ENCODE results near the gene ACOX1.

The ACOX1 gene

GRCh38 chr17:75906143-75906884, 72.7 kb downstream of the ACOX1 start:
- no peak overlapping the region for H3K4me2 ChIP-seq
- no peak overlapping the region for H3K9ac ChIP-seq

GRCh38 chr17:75904749-75905521, 74.0 kb downstream of the ACOX1 start, which contains the start of gene MRPL38:
TSS of gene MRPL38 (minus strand) at chr17:75904884. CDS start at chr17:75904875, 9 bp downstream.
- Histone ChIP-seq H3K27me3 (ENCODE audit: insufficient read depth, low read depth) (no peaks in the 10 kb centered on the region), H3K4me2 (peak within 1 kb of the TSS; percentile 100), H3K27ac (peak within 1 kb of the TSS; percentile 33; the same call in 1 of the 2 replicates), H3K79me2 (ENCODE audit: insufficient read depth, low read depth) (peaks cover 16% of the 10 kb centered on the region), H3K4me3 (IDR thresholded peaks at IDR 0.05; ENCODE audit: insufficient read depth, low read depth, low read length) (no peak within 1 kb of the TSS), H3K4me1 (ENCODE audit: low read depth, poor library complexity, severe bottlenecking) (peaks cover 63% of the 10 kb centered on the region), H3K36me3 (ENCODE audit: insufficient read depth) (peaks cover 7% of the 10 kb centered on the region; the same call in 1 of the 2 replicates), H2AFZ (ENCODE audit: low read depth) (peak within 1 kb of the TSS; percentile 62), H4K20me1 (ENCODE audit: insufficient read depth) (no peaks in the 10 kb centered on the region), H3K9ac (peak within 1 kb of the TSS; percentile 77)
- TF ChIP-seq, protein P1, sequence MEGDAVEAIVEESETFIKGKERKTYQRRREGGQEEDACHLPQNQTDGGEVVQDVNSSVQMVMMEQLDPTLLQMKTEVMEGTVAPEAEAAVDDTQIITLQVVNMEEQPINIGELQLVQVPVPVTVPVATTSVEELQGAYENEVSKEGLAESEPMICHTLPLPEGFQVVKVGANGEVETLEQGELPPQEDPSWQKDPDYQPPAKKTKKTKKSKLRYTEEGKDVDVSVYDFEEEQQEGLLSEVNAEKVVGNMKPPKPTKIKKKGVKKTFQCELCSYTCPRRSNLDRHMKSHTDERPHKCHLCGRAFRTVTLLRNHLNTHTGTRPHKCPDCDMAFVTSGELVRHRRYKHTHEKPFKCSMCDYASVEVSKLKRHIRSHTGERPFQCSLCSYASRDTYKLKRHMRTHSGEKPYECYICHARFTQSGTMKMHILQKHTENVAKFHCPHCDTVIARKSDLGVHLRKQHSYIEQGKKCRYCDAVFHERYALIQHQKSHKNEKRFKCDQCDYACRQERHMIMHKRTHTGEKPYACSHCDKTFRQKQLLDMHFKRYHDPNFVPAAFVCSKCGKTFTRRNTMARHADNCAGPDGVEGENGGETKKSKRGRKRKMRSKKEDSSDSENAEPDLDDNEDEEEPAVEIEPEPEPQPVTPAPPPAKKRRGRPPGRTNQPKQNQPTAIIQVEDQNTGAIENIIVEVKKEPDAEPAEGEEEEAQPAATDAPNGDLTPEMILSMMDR (conservative IDR thresholded peaks at IDR 0.05; ENCODE audit: low read depth, low read length) = peak; percentile 91

More at GRCh38 chr17:75906143-75906884, 72.7 kb downstream of the ACOX1 start:
- peaks cover 76% of the 10 kb centered on the region for H3K4me1 ChIP-seq (ENCODE audit: low read depth, poor library complexity, severe bottlenecking)
- H3K79me2 ChIP-seq (ENCODE audit: insufficient read depth, low read depth) = peaks cover 16% of the 10 kb centered on the region
- TF ChIP-seq, protein P1 (conservative IDR thresholded peaks at IDR 0.05; ENCODE audit: low read depth, low read length) = no peak
- peaks cover 7% of the 10 kb centered on the region; the same call in 1 of the 2 replicates for H3K36me3 ChIP-seq (ENCODE audit: insufficient read depth)
- no peak overlapping the region for H3K27ac ChIP-seq
- H4K20me1 ChIP-seq (ENCODE audit: insufficient read depth) = no peaks in the 10 kb centered on the region
- H3K27me3 ChIP-seq (ENCODE audit: insufficient read depth, low read depth) = no peaks in the 10 kb centered on the region
- H3K4me3 ChIP-seq (IDR thresholded peaks at IDR 0.05; ENCODE audit: insufficient read depth, low read depth, low read length) = no peak overlapping the region
- no peak overlapping the region for H2AFZ ChIP-seq (ENCODE audit: low read depth)

DNA sequence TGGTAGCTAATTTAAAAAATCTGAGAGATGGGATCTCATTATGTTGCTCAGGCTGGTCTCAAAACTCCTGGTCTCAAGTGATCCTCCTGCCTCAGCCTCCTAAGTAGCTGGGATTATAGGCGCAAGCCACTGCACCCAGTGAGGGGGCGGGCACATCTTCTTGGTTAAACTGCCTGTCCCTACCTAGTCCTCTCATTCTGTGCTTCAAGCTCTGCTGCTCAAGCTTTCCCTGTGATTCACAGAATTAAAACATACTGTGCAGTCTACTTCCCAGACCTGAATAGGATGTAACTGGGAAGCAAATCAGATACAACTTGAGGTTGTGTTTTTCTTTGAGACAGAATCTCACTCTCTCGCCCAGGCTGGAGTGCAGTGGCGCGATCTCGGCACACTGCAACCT, 76.6 kb downstream of the ACOX1 start:
- TF ChIP-seq, protein P1 (conservative IDR thresholded peaks at IDR 0.05; ENCODE audit: low read depth, low read length) = no peak
- H3K4me2 ChIP-seq = 0 out of 2 replicates have a peak overlapping the region, but pooled peaks have one; percentile 100
- H3K27me3 ChIP-seq (ENCODE audit: insufficient read depth, low read depth) = no peaks in the 10 kb centered on the region
- H3K79me2 ChIP-seq (ENCODE audit: insufficient read depth, low read depth) = peaks cover 16% of the 10 kb centered on the region
- no peak overlapping the region for H3K4me3 ChIP-seq (IDR thresholded peaks at IDR 0.05; ENCODE audit: insufficient read depth, low read depth, low read length)
- H2AFZ ChIP-seq (ENCODE audit: low read depth) = no peak overlapping the region
- H3K36me3 ChIP-seq (ENCODE audit: insufficient read depth) = peaks cover 7% of the 10 kb centered on the region; the same call in 1 of the 2 replicates
- H3K9ac ChIP-seq = no peak overlapping the region
- H4K20me1 ChIP-seq (ENCODE audit: insufficient read depth) = no peaks in the 10 kb centered on the region
- no peak overlapping the region for H3K27ac ChIP-seq
- H3K4me1 ChIP-seq (ENCODE audit: low read depth, poor library complexity, severe bottlenecking) = peaks cover 39% of the 10 kb centered on the region

DNA sequence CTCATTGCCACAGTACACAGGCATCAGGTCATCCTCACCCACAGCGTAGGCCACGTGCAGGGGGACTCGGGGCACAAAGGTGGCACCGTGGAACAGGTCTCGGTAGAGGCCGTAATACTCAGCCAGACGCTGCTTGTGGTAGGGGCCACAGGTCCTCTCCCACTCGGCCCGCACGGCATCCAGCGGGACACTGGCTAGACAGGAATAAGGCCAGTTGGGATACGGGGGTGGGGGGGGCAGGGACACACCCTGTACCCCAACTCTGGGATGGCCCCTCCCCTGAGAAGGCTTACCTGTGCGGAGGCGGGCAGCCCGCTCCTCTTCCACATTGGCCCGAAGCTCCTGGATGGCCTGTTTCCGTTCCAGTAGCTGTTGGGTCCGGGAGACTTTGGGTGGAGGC, 77.2 kb downstream of the ACOX1 start:
- no peak overlapping the region for H3K4me2 ChIP-seq
- H3K79me2 ChIP-seq (ENCODE audit: insufficient read depth, low read depth) = peaks cover 16% of the 10 kb centered on the region
- H3K27me3 ChIP-seq (ENCODE audit: insufficient read depth, low read depth) = no peaks in the 10 kb centered on the region
- no peak overlapping the region for H2AFZ ChIP-seq (ENCODE audit: low read depth)
- no peaks in the 10 kb centered on the region for H4K20me1 ChIP-seq (ENCODE audit: insufficient read depth)
- H3K4me1 ChIP-seq (ENCODE audit: low read depth, poor library complexity, severe bottlenecking) = peaks cover 38% of the 10 kb centered on the region
- TF ChIP-seq, protein P1 (conservative IDR thresholded peaks at IDR 0.05; ENCODE audit: low read depth, low read length) = no peak
- no peak overlapping the region for H3K4me3 ChIP-seq (IDR thresholded peaks at IDR 0.05; ENCODE audit: insufficient read depth, low read depth, low read length)
- H3K36me3 ChIP-seq (ENCODE audit: insufficient read depth) = peaks cover 7% of the 10 kb centered on the region; the same call in 1 of the 2 replicates
- no peak overlapping the region for H3K27ac ChIP-seq
- no peak overlapping the region for H3K9ac ChIP-seq
